Peyer's patch (tissue), 4 donors: ENCODE measurements around the gene HTRA1.

Experiments
- POLR2A ChIP-seq, 2 donors: fragments of 450-650 bp; IDR thresholded peaks; one replicate each; pipeline ENCODE4 v1.5.1; 2017; ENCODE audit warnings: antibody characterized with exemption in 2 of 2, mild to moderate bottlenecking in 2 of 2, moderate library complexity in 2 of 2
- TF ChIP-seq, protein P1 (sequence below), 6 experiments: fragments of 450-650 bp in 4 of 6; fragments of 200-600 bp in 2 of 6; sonication (generic) in 1 of 6; IDR thresholded peaks; one replicate each; pipeline ENCODE4 v1.5.1; 2017 to 2019; ENCODE audit warnings: antibody characterized with exemption in 6 of 6, mild to moderate bottlenecking in 3 of 6, moderate library complexity in 1 of 6

- TF ChIP-seq, protein P1, sequence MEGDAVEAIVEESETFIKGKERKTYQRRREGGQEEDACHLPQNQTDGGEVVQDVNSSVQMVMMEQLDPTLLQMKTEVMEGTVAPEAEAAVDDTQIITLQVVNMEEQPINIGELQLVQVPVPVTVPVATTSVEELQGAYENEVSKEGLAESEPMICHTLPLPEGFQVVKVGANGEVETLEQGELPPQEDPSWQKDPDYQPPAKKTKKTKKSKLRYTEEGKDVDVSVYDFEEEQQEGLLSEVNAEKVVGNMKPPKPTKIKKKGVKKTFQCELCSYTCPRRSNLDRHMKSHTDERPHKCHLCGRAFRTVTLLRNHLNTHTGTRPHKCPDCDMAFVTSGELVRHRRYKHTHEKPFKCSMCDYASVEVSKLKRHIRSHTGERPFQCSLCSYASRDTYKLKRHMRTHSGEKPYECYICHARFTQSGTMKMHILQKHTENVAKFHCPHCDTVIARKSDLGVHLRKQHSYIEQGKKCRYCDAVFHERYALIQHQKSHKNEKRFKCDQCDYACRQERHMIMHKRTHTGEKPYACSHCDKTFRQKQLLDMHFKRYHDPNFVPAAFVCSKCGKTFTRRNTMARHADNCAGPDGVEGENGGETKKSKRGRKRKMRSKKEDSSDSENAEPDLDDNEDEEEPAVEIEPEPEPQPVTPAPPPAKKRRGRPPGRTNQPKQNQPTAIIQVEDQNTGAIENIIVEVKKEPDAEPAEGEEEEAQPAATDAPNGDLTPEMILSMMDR (IDR thresholded peaks at IDR 0.05): no peak
- TF ChIP-seq POLR2A (IDR thresholded peaks at IDR 0.05): no peak
These were observed 68.8 kb downstream of the HTRA1 start for GRCh38 chr10:122530177-122530576.
